Measurements from ENCODE around the gene PFAS. TPM values are rescaled to one million over a fixed set of nuclear protein-coding genes. Genes with fewer than 3 reads are reported as not detected.
A peak's percentile ranks its signal among the peaks of the same experiment; 100 is the strongest.

PFAS gene
- total and polyA plus RNA-seq, 10 of the 15 experiments (the other 5 are each of a cell fraction or from before 2014, with no cell fraction given) = 13.9 to 122 (median 47.2) TPM

DNA sequence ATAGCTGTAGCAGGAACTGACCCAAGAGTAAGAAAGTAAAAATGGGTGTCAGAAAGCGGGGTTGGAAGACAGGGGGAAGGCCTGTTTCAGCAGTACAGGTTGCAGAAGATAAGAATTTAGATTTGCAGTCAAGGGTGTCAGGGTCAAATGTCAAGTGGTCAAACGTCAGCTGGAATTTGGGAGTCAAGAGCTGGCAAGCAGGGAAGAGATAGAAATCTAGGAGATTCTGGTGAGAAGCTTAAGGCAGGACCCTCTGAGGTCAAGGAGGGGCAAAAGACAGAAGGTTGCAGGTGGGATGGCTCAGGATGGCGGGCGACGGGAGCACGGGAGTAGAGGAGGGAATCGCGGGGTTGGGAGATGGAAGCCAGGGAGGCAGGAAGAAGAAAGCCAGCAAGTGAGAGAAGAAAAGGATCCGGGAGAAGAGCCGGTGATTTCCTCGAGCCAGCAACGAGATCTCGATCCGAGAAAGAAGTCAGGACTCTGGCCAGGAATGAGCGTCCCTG lies 45.8 kb downstream of the PFAS start:
- peak overlapping the region; percentile 62 for H3K4me3 ChIP-seq
- WGBS (ENCODE audit: insufficient coverage, insufficient replicate concordance, low lambda C conversion rate, missing lambda C conversion rate) = 8% methylated on average over 15 of the region's 15 CpGs
- ChIA-PET SMC1A (ENCODE audit: uncharacterized antibody, unreplicated experiment) (interaction anchor here (0.7 to 3.8 kb wide), 22 partner anchors 11 to 703 kb away, joined by 3 to 40 read pairs (median 4); partner anchors contain the start of genes AURKB, CTC1, PFAS and TMEM107), POLR2A (interaction anchor here (0.6 to 2.5 kb wide), 23 partner anchors 8 to 460 kb away, joined by 3 to 31 read pairs (median 5); partner anchors contain the start of genes ALOXE3, AURKB, BORCS6 and CNTROB), RAD21 (ENCODE audit: unreplicated experiment) (interaction anchor here (0.6 to 2.9 kb wide), 21 partner anchors 9 to 840 kb away, joined by 3 to 26 read pairs (median 3); partner anchors contain the start of genes BORCS6, CTC1, KRABD2 and PFAS), CTCF (interaction anchor here (0.6 to 3.0 kb wide), 20 partner anchors 9 to 234 kb away, joined by 3 to 23 read pairs (median 4); partner anchors contain the start of genes BORCS6, CTC1, KRABD2 and PFAS)
- no peaks in the 10 kb centered on the region for H4K20me1 ChIP-seq (ENCODE audit: control insufficient read depth, insufficient read depth)
- no peaks in the 10 kb centered on the region for H3K79me2 ChIP-seq (ENCODE audit: control insufficient read depth, insufficient read depth, low read length)
- no peaks in the 10 kb centered on the region for H3K9me3 ChIP-seq (replicated peaks; ENCODE audit: control insufficient read depth, insufficient read depth, low read length)
- FAIRE-seq (no peak), DNase-seq (ENCODE audit: low read depth, low spot score) (no peak), ATAC-seq (no peak)
- TSS peak; percentile 85 for BruUV-seq (replicated peaks)
- peaks cover 21% of the 10 kb centered on the region for H3K4me1 ChIP-seq (ENCODE audit: control insufficient read depth, insufficient read depth, low read length)
- no peak for TF ChIP-seq BRCA1 (IDR thresholded peaks at IDR 0.05; ENCODE audit: low read depth, low read length)
- no peak for TF ChIP-seq DPF2 (IDR thresholded peaks at IDR 0.05)
- TF ChIP-seq IKZF2 (IDR thresholded peaks at IDR 0.05) = 0 out of 4 replicates have a peak, but pooled peaks of 1 of the 2 experiments have one; percentile 12
- TF ChIP-seq EGR1 (IDR thresholded peaks at IDR 0.05; ENCODE audit: borderline replicate concordance in 1 of 2, low read depth in 2 of 2, low read length in 2 of 2) = no peak
- TF ChIP-seq, protein P1, sequence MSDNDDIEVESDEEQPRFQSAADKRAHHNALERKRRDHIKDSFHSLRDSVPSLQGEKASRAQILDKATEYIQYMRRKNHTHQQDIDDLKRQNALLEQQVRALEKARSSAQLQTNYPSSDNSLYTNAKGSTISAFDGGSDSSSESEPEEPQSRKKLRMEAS (IDR thresholded peaks at IDR 0.05; ENCODE audit: low read depth, low read length) = 0 out of 2 replicates have a peak, but pooled peaks have one; percentile 6
- in situ Hi-C loops (cut with MboI) = loop anchor here (5.0 kb wide), 1 partner anchor 178 kb away; the partner anchor contains the start of gene ALOXE3
- H3K36me3 ChIP-seq (ENCODE audit: control insufficient read depth in 2 of 2, insufficient read depth in 2 of 2, low read length in 1 of 2) = no peaks in the 10 kb centered on the region
- peak overlapping the region; percentile 72 for H3K9ac ChIP-seq (ENCODE audit: control insufficient read depth, insufficient read depth, low read length)
- peak overlapping the region; percentile 78 for H2AFZ ChIP-seq (ENCODE audit: control insufficient read depth, low read depth, low read length)
- no peaks in the 10 kb centered on the region for H3K27me3 ChIP-seq (replicated peaks in 1 of 2; ENCODE audit: control insufficient read depth in 2 of 2, insufficient read depth in 2 of 2, low read length in 1 of 2)
- H3K27ac ChIP-seq (ENCODE audit: control insufficient read depth, insufficient read depth) = peak overlapping the region; percentile 41
- intact Hi-C loops (cut with micrococcal nuclease; ENCODE audit: unreplicated experiment) = loop anchor here (1.0 to 5.0 kb wide), 2 partner anchors 69 to 173 kb away; partner anchors contain the start of gene HES7
- peak overlapping the region; percentile 75 for H3K4me2 ChIP-seq (ENCODE audit: control insufficient read depth, insufficient read depth)

All from GM12878 (cell line).